Fibroblast of skin of left quadriceps (primary cell): ENCODE results near the gene RAB29.
"Not testable (repeated sequence)": the region's sequence is repeated elsewhere in the genome, so short reads cannot be mapped to it uniquely, and the experiment has no call there.

Experiments used
- DNase-seq, 2 experiments: peaks; one replicate each; pipeline ENCODE4 v3.0.0-alpha.2; 2013; ENCODE audit warnings: low read depth in 2 of 2

RAB29 gene

GRCh38 chr1:205775015-205775716 lies at the start of gene RAB29:
Gene RAB29 (minus strand): TSS chr1:205775482. CDS start chr1:205774956, 526 bp downstream.
- DNase-seq: peak; percentile 53

GRCh38 chr1:205824180-205824579 lies 48.9 kb upstream of the RAB29 start:
- no peak for DNase-seq

DNA sequence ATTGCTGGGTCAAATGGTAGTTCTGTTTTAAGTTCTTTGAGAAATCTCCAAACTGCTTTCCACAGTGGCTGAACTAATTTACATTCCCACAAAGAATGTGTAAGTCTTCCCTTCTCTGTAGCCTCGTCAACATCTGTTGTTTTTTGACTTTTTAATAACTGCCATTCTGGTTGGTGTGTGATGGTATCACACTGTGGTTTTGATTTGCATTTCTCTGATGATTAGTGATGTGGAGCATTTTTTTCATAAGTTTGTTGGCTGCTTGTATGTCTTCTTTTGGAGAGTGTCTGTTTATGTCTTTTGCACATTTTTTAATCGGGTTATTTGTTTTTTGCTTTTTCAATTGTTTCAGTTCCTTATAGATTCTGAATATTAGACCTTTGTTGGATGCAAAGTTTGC lies 48.0 kb upstream of the RAB29 start:
- not testable (repeated sequence) for DNase-seq

GRCh38 chr1:205822397-205822796 lies 47.1 kb upstream of the RAB29 start:
- DNase-seq: no peak

DNA sequence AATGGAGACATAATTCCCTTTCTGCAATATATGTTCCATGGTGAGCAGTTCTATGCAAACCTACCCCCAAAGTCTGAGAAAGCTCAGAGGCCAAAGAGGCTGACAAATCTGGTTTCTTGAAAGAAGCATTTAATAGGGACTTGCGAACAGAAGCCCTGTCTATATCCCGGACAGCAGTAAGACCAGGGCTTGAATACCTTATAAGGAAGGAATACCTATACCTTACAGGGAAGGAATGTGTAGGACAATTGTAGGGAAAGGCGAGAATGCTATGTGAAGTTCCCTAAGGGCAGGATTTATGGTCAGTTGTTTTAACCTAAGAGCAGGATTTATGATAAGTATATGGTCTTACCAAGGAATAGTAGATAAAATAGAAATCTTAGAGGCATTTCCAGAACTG lies 42.7 kb upstream of the RAB29 start:
- no peak for DNase-seq

DNA sequence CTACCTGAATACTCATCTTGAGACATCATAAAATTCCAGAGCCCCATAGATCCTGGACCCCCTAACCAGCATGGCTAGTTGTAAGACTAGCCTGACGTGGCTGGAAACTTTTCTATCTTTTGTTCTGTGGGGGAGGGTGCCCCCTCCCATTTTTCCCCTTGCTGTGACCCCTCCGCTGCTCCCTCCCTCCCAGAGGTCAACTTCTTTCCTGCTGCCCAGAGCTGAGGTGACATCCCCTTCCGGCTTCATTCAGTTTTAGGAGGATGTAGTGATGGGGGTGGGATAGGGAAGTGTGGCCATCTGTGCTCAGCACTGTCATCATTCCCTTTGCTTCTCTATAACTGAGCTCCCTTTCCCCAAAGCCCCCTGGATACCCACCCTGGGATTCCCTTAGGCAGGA lies 42.1 kb upstream of the RAB29 start:
- DNase-seq: no peak

GRCh38 chr1:205813755-205814058 lies 38.4 kb upstream of the RAB29 start:
- DNase-seq: no peak

GRCh38 chr1:205812878-205813754 lies 37.8 kb upstream of the RAB29 start, which contains the start of gene SLC41A1:
Gene SLC41A1 (minus strand): TSS chr1:205813198. CDS start chr1:205810441, 2,757 bp downstream.
- DNase-seq: peak; percentile 82 to 84

- no peak for DNase-seq
These were observed 37.1 kb upstream of the RAB29 start for GRCh38 chr1:205812271-205812877.

- DNase-seq: no peak
These were observed 36.4 kb upstream of the RAB29 start for GRCh38 chr1:205811660-205812059.

DNA sequence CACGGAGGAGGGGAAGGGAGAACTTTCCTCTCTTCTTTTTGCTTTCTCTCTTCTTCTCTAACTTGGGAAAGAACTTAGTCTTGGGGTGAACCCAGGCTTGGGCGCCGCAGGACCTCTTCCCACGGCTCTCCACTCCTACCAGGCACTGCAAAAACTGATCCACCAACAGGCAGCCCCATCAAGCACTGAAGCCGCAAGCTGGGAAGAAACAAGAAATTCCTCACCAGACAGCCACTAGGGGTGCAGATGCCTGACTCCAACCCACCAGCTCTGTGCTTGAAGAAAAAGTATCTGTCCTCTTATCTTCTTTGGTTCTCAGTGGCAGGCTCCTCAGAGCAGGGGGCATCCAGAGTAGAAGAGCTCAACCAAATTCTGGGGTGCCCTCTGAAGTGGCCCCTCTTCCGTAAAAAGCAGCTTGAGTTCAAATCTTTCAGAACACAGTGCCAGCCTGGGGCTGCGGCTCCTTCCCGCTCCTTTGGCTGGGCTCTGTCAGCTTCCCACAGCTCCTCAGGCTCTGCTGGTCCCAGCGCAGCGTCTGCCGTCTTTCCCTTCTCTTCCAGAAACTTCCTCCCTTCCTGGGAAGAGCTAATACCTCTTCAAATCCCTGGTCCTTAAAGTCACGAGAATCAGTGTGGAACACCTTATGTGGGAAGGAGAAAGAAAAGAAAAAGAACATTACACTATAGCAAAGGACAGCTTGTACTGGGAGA lies 35.3 kb upstream of the RAB29 start:
- DNase-seq: no peak

- no peak for DNase-seq
These were observed 34.7 kb upstream of the RAB29 start for GRCh38 chr1:205809942-205810345.

DNA sequence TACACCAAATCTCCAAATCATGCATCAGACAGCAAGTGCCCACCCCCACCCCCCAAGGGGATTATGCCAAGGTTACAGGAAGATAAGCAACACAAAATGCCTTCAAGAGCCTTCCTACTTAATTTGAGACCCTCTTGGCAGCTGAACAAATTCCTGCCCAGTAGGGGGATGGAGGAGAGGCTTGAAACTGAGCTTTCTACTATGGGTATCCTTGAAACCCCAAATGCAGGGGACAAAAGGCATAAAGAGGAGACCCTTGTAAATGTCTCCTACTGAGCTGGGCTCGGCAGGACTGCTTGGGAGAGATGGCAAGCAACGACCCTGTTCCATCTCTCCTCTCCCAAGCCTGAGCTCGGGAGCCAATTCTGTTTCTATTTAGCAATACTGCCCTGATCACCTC lies 34.2 kb upstream of the RAB29 start:
- DNase-seq: no peak

- DNase-seq: no peak
These were observed 29.9 kb upstream of the RAB29 start for GRCh38 chr1:205805082-205805711.

DNA sequence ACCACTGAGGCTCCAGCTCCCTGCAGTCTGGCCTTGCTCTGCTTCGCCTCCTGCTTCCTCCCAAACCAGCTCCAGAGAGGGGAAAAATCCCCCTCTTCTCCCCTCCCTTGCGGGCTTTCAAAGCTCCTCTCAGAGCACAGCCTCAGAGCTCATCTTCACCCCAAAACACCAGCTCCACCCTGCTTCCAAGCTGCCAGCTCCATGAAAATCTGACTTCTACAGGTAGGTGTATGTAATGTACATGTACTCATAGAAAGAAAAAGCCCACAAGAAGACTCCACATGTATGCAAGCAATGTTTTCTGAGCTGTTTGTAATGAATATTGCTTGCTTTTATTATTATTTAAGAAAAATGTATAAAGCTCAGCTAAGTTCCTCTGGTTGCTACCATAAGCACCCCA lies 29.3 kb upstream of the RAB29 start:
- no peak for DNase-seq

GRCh38 chr1:205803986-205804385 lies 28.7 kb upstream of the RAB29 start:
- DNase-seq: no peak

DNA sequence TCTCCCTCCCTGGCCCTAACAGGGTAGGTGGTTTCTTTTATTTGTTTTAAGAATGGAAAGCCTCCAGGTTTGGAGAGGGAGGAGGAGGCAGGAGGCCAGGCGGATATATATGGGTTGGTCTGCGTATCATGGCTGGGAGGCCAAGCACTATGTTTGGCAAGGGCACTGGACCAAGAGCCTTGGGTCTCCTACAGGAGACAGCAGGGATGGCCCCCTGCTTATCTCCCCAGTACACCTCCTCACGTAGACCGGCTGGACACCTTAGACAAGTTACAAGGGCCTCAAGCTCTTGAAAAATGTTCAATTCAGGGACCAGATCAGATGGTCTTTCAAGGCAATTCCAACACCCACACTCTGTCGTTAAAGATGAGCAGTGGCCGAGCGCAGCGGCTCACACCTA lies 26.8 kb upstream of the RAB29 start:
- no peak for DNase-seq

DNA sequence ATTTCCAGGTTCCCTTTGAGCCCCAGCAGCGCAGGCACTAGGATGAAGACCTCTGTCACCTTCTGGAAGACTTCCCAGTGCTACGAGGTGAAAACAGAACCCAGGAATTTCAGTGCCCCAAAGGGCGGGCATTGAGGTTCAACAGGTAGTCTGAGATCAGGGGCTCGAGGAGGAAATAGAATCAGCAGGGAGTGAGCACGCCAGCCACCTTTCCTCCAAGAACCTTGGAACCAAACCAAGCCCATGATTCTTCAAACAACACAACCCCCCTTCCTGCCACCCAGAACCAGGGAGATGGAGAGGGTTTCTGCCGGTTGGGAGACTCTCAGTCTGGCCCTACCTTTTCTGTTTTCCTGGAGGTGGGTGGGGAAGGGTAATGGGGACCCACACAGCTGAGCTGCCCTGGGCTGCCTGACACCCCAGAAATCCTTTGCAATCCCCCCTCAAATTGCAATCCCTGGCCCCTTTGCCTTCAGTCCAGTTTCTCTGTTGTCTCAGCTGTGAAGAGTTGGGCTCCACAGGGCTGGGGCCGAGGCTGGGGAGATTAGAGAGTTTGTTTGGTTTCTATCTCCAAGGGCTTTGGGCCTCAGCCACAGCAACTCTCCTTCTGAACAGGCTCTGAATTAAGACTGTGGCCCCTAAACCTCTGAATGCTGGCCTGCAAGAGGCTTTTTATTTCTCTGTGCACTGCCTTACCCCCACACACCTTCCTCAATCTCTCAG lies 25.9 kb upstream of the RAB29 start:
- DNase-seq: no peak

DNA sequence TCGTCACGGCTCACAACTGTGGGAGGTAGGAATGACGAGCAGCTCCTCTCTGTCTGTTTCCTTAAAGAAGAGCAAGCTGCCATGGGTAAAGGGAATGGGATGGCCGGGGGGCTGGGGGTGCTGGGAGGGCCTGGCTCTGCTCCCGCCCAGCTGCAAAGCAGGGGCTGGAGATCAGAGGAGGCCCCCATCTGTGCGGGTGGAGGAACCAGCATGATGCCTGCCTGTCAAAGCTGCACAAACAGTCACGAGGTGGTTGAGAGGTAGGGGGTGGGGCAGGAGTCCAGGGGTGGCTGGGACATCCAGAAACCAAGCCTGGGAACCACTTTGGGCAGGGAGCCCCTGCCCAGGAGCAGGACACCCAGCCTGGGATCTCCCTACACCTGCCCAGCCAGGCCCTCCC lies 25.1 kb upstream of the RAB29 start:
- DNase-seq: no peak

- no peak for DNase-seq
These were observed 23.3 kb upstream of the RAB29 start for GRCh38 chr1:205798577-205798976.

GRCh38 chr1:205797168-205797567 lies 21.9 kb upstream of the RAB29 start:
- DNase-seq: no peak
